SK-N-DZ (cell line): ENCODE data around the gene LAPTM5.

Source experiments
- DNase-seq: peaks from one replicate; pipeline ENCODE4 v3.0.0-alpha.2; 2015; ENCODE audit warnings: low spot score

LAPTM5 gene

GRCh38 chr1:30744060-30744756 is 13.4 kb downstream of the LAPTM5 start:
- DNase-seq = no peak

GRCh38 chr1:30743584-30744059 is 14.0 kb downstream of the LAPTM5 start:
- no peak for DNase-seq

DNA sequence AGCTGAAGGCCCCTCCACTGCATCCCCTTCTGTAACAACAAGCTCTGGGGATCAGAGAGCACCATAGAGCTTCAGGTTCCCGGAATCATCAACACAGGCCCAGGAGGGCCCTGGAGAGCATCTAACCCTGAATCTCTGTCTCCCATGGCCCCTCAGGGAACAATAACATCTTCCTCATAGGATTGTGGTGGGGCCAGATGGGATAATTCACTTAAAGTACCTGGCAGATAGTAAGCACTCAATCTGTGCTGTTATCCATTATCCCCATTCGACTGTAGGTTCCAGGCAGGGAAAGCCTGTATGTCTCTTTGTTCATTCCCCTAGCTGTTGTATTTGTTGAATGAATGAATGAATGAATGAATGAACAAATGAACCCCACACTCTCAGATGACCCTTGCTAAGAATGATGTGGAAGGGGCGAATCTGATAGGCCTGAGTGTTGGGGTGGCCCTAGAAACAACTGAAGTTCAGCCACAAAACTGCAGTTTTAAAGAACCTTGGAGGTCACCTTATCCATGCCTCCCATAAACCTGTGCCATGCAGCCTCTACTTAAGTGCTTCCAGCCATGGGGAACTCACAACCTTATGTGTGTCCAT is 14.5 kb downstream of the LAPTM5 start:
- DNase-seq = no peak

GRCh38 chr1:30742300-30742962 is 15.1 kb downstream of the LAPTM5 start:
- no peak for DNase-seq

- no peak for DNase-seq
Measured at GRCh38 chr1:30741239-30741894, 16.2 kb downstream of the LAPTM5 start.

GRCh38 chr1:30740251-30741238 is 17.0 kb downstream of the LAPTM5 start:
- no peak for DNase-seq

DNA sequence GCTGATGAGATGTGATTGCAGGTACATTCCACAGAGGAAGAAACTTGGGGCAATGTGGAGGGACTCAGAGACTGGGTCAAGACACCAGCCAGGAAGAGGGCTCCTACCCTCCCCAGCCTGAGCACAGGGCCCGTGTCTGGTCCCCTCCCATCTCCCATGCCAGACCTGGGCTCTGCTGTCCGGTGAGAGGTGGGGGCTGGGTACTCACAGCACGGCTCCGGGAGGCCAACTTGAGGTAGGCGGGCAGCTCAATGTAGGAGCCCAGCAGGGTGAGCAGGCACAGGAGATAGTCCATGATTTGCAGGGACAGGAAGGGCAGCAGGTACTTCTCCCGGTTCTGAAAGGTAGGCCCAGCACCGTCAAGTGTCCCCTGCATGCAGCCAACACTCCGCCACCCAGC is 18.0 kb downstream of the LAPTM5 start:
- DNase-seq = no peak

GRCh38 chr1:30738715-30739559 is 18.6 kb downstream of the LAPTM5 start:
- no peak for DNase-seq

- no peak for DNase-seq
Measured at GRCh38 chr1:30738040-30738714, 19.4 kb downstream of the LAPTM5 start.

- no peak for DNase-seq
Measured at GRCh38 chr1:30737357-30738039, 20.1 kb downstream of the LAPTM5 start.

- no peak for DNase-seq
Measured at GRCh38 chr1:30735668-30736498, 21.7 kb downstream of the LAPTM5 start.

GRCh38 chr1:30735124-30735523 is 22.4 kb downstream of the LAPTM5 start:
- no peak for DNase-seq

DNA sequence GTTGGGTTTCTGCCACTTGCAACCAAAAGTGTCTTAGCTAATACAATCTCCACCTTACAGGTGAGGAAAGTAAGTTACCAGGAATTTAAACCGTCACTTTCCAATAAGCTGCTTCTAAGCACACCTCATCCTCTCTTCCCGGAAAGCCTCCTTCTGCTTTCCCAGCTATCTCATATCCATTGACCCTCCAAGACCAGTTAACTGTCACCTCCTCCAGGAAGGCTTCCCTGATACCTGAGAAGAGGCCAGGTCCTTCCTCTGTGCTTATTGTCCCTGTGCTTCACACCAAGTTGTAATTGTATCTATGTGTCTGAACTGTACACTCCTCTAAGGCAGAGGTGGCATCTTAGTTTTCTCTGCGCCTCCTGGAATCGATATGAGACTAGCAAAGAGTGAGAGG is 23.0 kb downstream of the LAPTM5 start:
- no peak for DNase-seq

- DNase-seq = no peak
Measured at GRCh38 chr1:30734106-30734505, 23.5 kb downstream of the LAPTM5 start.

DNA sequence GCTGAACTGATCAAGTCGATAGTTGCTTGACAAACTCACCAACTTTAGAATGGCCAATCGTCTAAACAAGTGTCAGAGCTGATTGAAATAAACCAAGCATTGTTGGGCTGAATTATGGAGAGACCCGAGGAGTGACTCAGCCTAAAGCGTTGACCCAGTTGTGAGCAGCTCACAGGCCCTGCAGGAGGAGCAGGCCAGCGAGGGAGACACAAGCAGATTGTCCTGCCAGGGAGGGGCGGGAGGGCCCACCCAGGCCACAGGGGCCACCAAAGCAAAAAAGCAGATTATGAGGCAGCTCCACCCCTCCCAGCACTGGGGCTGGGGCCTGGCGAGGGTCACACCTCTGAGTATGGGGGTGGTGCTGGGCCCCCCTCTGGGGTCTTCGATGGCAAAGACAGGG is 24.1 kb downstream of the LAPTM5 start:
- no peak for DNase-seq

- no peak for DNase-seq
Measured at GRCh38 chr1:30732277-30732996, 25.1 kb downstream of the LAPTM5 start.

DNA sequence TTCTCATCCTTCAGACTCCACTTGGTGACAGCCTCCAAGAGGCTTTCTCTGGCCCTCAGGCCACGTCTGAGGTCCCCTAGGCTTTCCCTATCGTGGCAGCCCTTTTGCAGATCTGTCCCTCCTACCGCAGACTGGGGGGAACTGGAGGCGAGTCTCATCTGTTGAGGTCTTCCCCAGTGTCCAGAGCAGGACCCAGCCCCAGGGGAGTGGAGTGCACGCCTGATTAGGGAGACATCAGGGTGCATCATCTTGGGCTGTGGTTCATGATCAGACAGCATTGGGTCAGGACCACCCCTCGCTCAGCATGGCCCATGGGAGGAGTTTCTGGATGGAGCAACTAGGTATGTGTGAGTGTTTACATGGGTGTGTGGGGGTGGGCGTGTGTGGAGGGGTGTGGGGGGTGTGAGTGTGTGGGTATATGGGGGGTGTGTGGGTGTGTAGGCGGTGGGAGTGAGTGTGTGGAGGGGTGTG is 25.7 kb downstream of the LAPTM5 start:
- DNase-seq = no peak
